A673 (cell line): ENCODE results near the gene DNAJB12.

Experiments
- EZH2 ChIP-seq: fragments of 200-600 bp; sonication (generic); IDR thresholded peaks from 2 replicates; pipeline ENCODE4 v1.6.1; 2017; ENCODE audit warnings: borderline replicate concordance, low read depth, mild to moderate bottlenecking, mixed read lengths, antibody characterized with exemption, low read length; ENCODE audit not compliant: poor library complexity, severe bottlenecking
- TF ChIP-seq, protein P1 (sequence below): fragments of 300-800, 200-600 bp; sonication (generic); conservative IDR thresholded peaks from 2 replicates; pipeline ENCODE4 v1.5.1; 2017; ENCODE audit warnings: low read depth, mild to moderate bottlenecking, antibody characterized with exemption, low read length, moderate library complexity, mixed read lengths

GRCh38 chr10:72321248-72322029 is 33.3 kb downstream of the DNAJB12 start:
- TF ChIP-seq, protein P1, sequence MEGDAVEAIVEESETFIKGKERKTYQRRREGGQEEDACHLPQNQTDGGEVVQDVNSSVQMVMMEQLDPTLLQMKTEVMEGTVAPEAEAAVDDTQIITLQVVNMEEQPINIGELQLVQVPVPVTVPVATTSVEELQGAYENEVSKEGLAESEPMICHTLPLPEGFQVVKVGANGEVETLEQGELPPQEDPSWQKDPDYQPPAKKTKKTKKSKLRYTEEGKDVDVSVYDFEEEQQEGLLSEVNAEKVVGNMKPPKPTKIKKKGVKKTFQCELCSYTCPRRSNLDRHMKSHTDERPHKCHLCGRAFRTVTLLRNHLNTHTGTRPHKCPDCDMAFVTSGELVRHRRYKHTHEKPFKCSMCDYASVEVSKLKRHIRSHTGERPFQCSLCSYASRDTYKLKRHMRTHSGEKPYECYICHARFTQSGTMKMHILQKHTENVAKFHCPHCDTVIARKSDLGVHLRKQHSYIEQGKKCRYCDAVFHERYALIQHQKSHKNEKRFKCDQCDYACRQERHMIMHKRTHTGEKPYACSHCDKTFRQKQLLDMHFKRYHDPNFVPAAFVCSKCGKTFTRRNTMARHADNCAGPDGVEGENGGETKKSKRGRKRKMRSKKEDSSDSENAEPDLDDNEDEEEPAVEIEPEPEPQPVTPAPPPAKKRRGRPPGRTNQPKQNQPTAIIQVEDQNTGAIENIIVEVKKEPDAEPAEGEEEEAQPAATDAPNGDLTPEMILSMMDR: no peak
- TF ChIP-seq EZH2: no peak
